H7 (cell line): ENCODE results near the gene FAM131A. TPM values are rescaled to one million over a fixed set of nuclear protein-coding genes. Genes with fewer than 3 reads are reported as not detected.

Source experiments
- DNase-seq: peaks from one replicate; pipeline ENCODE4 v3.0.0; 2012
- H3K27me3 ChIP-seq: 2 replicates; pipeline ENCODE4 v1.6.0; 2011; ENCODE audit warnings: mild to moderate bottlenecking, low read length; ENCODE audit not compliant: control insufficient read depth, insufficient read depth
- H3K36me3 ChIP-seq: replicated peaks from 2 replicates; pipeline ENCODE4 v1.5.1; 2011; ENCODE audit warnings: low read length; ENCODE audit not compliant: control insufficient read depth, insufficient read depth
- H3K4me3 ChIP-seq: 2 replicates; pipeline ENCODE4 v1.5.1; 2011; ENCODE audit warnings: low read depth, mild to moderate bottlenecking, control low read depth, low read length, moderate library complexity; ENCODE audit not compliant: insufficient read depth
- total RNA-seq: library from RNA; depleted of rRNA; stranded (reverse); fragments of >200 nt; shearing (Covaris generic); gene quantifications from 2 replicates; pipeline ENCODE4 v1.2.3, GENCODE V29; 2014

Gene FAM131A
- total RNA-seq, 1 experiment from 2014 or later: 36.9 TPM

DNA sequence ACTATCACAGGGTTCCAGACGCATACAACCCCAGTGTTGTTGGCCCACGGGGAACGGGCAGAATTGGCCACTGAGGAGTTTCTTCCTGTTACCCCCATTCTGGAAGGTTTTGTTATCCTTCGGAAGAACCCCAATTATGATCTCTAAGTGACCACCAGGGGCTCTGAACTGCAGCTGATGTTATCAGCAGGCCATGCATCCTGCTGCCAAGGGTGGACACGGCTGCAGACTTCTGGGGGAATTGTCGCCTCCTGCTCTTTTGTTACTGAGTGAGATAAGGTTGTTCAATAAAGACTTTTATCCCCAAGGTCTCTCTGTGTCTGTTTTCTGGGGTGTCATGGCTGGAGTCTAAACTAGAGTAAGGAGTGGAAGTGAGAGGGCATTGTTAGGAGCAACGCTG lies 28.7 kb upstream of the FAM131A start:
- DNase-seq: no peak
- Histone ChIP-seq H3K36me3 (peaks cover 33% of the 10 kb centered on the region), H3K4me3 (no peak overlapping the region), H3K27me3 (no peaks in the 10 kb centered on the region)

DNA sequence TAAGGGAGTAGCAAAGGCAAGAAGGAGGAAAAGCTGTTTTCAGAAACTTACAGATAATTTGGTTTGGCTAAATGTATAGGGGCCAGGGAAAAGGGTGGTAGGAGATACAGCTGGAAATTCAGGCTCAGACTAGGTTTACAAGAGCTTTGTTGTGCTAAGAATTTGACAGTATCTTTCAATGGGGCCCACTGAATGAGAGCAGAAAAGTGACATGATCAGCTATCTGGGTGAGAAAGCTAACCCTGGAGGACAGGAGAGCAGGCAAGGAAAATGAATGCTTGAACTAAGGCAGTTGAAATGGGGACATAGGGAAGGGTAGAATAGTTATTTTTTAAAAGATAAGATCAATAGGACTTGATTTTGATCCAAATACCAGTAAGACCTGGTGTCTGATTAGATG lies 25.8 kb upstream of the FAM131A start:
- Histone ChIP-seq H3K4me3 (no peak overlapping the region), H3K36me3 (peaks cover 21% of the 10 kb centered on the region), H3K27me3 (no peaks in the 10 kb centered on the region)
- DNase-seq: no peak

DNA sequence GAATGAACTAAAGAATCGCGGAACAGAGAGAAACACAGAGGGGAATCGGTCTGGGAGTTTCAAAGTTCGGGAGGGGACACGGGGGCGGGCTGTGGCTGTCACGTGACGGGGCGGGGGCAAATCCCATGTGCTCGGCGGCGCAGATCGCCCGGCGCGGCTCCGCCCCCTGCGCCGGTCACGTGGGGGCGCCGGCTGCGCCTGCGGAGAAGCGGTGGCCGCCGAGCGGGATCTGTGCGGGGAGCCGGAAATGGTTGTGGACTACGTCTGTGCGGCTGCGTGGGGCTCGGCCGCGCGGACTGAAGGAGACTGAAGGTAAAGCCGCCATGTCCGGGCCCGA lies 23.1 kb upstream of the FAM131A start, which contains the start of gene EIF4G1:
TSS of gene EIF4G1 (plus strand) at position 244 of the 337 bp plus-strand sequence. CDS start 1,191 bp downstream, outside the sequence.
- no peaks in the 10 kb centered on the region for H3K27me3 ChIP-seq
- peak; percentile 99 for DNase-seq
- H3K4me3 ChIP-seq: peak within 1 kb of the TSS; percentile 81
- peaks cover 21% of the 10 kb centered on the region for H3K36me3 ChIP-seq

DNA sequence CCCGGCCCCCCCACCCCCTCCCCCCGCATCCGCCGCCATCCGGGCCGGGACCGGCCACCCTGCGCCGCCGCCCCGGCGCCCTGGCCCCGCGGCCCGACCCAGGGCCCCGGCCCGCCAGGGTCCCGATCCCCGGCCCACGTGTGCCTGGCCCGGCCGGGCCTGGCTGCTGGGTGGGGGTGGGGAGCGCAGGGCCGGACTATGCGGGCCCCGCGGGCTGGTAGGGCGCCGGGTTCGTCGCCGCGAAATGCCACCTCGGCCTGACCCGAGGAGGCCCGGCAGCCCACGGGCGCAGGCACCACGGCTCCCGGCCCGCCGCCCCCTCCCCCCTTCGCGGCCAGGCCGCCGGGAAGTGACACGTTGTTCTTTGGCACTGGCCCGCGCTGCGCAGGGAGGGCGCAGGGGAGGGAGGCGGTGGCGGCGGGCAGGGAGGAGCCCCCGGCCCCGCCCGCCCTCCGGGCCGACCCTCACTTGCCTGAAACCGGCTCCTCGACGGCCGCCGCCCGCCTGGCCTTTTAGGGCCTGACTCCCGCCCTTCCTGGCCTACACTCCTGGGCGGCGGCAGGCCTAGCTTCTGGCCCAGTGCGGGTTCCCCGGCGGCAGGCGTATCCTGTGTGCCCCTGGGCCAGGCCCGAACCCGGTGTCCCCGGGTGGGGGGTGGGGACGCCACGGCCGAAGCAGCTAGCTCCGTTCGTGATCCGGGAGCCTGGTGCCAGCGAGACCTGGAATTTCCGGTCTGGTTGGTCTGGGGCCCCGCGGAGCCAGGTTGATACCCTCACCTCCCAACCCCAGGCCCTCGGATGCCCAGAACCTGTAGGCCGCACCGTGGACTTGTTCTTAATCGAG lies 22.5 kb upstream of the FAM131A start:
- peak; percentile 92 for DNase-seq
- Histone ChIP-seq H3K27me3 (no peaks in the 10 kb centered on the region), H3K4me3 (peak overlapping the region; percentile 81), H3K36me3 (peaks cover 24% of the 10 kb centered on the region)

DNA sequence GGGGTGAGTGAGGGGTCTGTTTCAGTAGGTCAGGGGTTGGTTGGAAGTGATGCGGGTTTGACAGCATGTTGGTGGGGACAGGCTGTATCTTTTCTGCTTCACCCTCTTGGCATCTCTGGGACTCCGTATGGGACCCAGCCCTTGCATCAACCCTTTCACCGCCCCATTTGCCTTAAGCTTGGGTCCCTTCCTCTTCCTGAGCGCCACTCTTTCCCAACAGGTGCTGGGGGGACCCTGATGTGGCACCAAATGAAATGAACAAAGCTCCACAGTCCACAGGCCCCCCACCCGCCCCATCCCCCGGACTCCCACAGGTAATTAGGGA lies 21.9 kb upstream of the FAM131A start:
- H3K36me3 ChIP-seq: peaks cover 28% of the 10 kb centered on the region
- peak overlapping the region; percentile 81 for H3K4me3 ChIP-seq
- H3K27me3 ChIP-seq: no peaks in the 10 kb centered on the region
- no peak for DNase-seq

DNA sequence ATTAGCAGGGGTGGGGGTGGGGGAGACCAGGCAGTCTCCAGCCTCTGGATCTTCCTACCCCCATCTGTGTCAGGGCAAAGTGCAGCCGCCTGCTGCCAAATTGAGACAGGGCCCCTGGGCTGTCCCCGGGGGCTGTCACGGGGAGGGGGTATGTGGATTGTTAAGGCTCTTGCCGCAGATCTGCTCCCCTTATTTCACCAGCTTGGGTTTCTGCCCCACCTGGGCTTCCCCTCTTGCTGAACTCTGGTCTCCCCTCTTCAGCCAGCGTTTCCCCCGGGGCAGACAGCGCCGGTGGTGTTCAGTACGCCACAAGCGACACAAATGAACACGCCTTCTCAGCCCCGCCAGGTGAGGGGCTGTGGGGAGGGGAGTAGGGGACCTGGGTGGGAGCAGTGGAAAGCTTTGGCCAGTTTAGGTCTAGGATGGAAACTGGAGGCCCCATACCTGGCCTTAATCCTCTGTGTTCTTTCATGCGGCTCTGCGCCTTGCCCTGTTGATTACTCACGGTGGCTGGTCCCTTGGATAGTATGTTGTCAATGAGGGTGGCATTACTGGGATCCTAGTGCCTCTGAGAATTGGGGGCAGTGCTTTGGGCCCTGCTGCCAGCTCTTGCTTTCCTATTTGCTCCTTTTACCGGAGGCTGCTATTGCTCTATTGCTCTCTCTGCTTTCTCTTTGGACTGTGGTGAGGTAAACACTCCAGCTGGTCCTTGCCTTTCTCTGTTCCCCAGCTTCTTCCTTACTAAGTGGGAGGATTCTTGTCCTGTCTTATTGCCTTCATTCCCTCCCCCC lies 21.3 kb upstream of the FAM131A start:
- H3K27me3 ChIP-seq: no peaks in the 10 kb centered on the region
- peak overlapping the region; percentile 81 for H3K4me3 ChIP-seq
- DNase-seq: peak; percentile 72
- peaks cover 32% of the 10 kb centered on the region for H3K36me3 ChIP-seq

DNA sequence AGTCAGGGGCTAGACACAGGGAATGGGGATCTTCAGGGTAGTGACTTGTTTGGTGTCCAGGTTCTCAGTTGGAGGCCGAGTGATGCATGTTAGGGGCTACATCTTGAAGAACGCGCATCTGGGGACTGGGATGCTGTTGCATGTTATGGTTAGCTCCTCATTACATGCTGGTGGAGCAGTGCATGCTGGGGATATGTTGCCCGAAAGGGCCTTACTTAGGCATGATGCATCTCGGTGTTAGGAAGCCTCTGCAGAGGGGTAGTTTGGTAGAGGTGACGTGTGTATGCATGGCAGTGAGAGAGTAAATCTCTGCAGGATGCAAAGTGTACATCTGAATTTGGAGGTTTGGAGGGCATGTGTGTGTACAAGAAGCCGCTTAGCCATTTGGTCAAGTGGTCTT lies 20.6 kb upstream of the FAM131A start:
- peaks cover 39% of the 10 kb centered on the region for H3K36me3 ChIP-seq
- H3K4me3 ChIP-seq: no peak overlapping the region

DNA sequence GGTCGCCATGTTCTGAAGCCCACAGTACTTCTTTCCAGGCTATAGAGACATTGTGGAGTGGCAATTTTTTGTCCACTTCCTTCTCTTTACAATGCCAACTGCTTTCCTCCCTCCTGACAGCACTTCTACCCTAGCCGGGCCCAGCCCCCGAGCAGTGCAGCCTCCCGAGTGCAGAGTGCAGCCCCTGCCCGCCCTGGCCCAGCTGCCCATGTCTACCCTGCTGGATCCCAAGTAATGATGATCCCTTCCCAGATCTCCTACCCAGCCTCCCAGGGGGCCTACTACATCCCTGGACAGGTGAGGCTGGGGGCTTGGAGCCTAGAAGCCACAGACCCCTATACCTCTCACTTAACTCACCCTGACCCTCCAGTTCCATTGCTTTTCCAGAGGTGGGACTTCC lies 20.2 kb upstream of the FAM131A start:
- no peak overlapping the region for H3K4me3 ChIP-seq
- peak; percentile 28 for DNase-seq
- peaks cover 43% of the 10 kb centered on the region for H3K36me3 ChIP-seq

More for the DNA sequence above, 20.6 kb upstream of the FAM131A start:
- DNase-seq: peak; percentile 20
- no peaks in the 10 kb centered on the region for H3K27me3 ChIP-seq

DNA sequence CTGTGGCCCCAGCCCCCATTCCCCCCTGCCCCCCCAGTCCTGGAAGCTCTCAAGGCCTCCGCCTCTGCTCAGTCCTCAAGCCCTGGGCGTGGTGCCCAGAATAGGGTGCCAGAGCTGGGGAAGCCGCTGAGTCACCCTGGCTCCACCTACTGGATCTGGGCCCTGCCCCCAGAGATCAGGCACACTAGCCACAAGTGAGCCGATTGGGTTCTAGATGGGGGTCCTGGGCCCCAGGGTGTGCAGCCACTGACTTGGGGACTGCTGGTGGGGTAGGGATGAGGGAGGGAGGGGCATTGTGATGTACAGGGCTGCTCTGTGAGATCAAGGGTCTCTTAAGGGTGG lies 17.3 kb upstream of the FAM131A start:
- peak; percentile 63 for DNase-seq
- no peak overlapping the region for H3K4me3 ChIP-seq
- no peaks in the 10 kb centered on the region for H3K27me3 ChIP-seq
- peaks cover 70% of the 10 kb centered on the region for H3K36me3 ChIP-seq

More for the DNA sequence above, 20.2 kb upstream of the FAM131A start:
- H3K27me3 ChIP-seq: no peaks in the 10 kb centered on the region

DNA sequence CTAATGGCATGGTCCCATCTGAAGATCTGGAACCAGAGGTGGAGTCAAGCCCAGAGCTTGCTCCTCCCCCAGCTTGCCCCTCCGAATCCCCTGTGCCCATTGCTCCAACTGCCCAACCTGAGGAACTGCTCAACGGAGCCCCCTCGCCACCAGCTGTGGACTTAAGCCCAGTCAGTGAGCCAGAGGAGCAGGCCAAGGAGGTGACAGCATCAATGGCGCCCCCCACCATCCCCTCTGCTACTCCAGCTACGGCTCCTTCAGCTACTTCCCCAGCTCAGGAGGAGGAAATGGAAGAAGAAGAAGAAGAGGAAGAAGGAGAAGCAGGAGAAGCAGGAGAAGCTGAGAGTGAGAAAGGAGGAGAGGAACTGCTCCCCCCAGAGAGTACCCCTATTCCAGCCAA lies 15.7 kb upstream of the FAM131A start:
- peaks cover 80% of the 10 kb centered on the region for H3K36me3 ChIP-seq
- no peaks in the 10 kb centered on the region for H3K27me3 ChIP-seq
- no peak overlapping the region for H3K4me3 ChIP-seq
- DNase-seq: peak; percentile 23

DNA sequence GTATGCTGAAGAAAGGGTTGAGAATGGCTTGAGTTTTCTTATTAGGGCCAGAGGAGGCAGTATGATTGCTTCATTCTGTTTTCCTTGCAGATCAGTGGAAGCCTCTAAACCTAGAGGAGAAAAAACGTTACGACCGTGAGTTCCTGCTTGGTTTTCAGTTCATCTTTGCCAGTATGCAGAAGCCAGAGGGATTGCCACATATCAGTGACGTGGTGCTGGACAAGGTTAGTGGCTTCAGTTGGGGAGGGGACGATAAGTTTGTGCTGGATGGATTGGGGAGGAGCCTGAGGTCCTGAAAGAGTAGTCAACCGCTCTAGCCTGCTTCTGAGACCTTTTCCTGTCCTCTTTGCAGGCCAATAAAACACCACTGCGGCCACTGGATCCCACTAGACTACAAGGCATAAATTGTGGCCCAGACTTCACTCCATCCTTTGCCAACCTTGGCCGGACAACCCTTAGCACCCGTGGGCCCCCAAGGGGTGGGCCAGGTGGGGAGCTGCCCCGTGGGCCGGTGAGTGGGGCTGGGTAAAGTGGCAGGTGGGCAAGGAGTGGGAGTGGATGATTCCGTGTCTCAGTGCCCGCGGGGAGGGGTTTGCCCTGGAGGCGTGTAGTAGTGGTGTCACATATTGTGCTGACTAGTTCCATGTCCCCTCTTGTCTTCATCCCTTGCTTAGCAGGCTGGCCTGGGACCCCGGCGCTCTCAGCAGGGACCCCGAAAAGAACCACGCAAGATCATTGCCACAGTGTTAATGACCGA lies 14.5 kb upstream of the FAM131A start:
- peaks cover 81% of the 10 kb centered on the region for H3K36me3 ChIP-seq
- peak; percentile 42 for DNase-seq
- no peak overlapping the region for H3K4me3 ChIP-seq
- H3K27me3 ChIP-seq: no peaks in the 10 kb centered on the region

DNA sequence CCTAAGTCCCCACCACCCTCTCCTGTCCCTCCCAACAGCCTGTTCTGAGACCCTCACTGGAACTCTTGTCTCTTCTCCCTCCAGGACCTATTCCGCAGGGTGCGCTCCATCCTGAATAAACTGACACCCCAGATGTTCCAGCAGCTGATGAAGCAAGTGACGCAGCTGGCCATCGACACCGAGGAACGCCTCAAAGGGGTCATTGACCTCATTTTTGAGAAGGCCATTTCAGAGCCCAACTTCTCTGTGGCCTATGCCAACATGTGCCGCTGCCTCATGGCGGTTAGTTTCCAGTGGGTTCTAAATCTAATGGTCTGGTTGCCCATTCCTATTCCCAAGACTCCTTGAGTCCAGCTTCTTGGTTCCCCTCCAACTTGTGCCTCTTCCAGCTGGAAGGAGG lies 13.7 kb upstream of the FAM131A start:
- peak; percentile 19 for DNase-seq
- Histone ChIP-seq H3K36me3 (peaks cover 88% of the 10 kb centered on the region), H3K4me3 (no peak overlapping the region), H3K27me3 (no peaks in the 10 kb centered on the region)

DNA sequence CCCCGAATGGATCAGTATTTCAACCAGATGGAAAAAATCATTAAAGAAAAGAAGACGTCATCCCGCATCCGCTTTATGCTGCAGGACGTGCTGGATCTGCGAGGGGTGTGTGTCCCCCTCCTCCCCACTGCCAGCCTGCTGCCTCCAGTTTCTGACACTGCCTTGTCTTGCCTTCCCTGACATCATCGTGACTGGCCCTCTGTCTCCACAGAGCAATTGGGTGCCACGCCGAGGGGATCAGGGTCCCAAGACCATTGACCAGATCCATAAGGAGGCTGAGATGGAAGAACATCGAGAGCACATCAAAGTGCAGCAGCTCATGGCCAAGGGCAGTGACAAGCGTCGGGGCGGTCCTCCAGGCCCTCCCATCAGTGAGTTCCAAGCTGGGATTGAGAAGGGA lies 12.1 kb upstream of the FAM131A start:
- peaks cover 88% of the 10 kb centered on the region for H3K36me3 ChIP-seq
- no peaks in the 10 kb centered on the region for H3K27me3 ChIP-seq
- H3K4me3 ChIP-seq: no peak overlapping the region
- DNase-seq: peak; percentile 11

DNA sequence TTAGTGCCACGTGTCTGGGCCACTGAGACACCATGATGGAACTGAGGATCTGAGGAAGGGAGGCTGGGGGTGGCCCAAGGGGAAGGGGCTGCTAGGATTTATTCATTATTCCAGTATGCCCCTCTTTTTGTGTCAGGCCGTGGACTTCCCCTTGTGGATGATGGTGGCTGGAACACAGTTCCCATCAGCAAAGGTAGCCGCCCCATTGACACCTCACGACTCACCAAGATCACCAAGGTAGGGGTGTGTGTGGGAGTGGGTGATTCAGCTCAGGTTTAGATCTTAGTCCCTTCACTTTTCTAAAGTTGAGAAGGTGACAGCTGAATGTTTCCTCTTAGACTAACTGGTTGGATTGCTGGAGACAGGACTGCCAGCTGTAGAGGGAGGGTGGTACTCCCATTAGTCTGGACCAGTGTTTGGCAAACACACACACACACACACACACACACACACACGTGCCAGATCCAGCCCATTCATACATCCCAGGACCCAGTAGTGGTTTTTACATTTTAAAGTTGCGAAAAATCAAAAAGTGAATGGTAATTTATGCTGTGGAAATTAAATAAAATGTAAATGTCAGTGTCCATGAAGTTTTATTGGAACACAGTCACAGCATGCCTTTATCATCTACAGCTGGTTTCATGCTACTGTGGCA lies 11.6 kb upstream of the FAM131A start:
- peak; percentile 19 for DNase-seq
- Histone ChIP-seq H3K27me3 (no peaks in the 10 kb centered on the region), H3K4me3 (no peak overlapping the region), H3K36me3 (peaks cover 86% of the 10 kb centered on the region)
